Activated CD8-positive, alpha-beta memory T cell treated with anti-CD3 and anti-CD28 coated beads for 4 hours (primary cell): ENCODE data around the gene NDUFV2.

Source experiments
- DNase-seq, 2 donors: peaks; one replicate each; pipeline ENCODE4 v3.0.0-alpha.2; 2020; ENCODE audit warnings: low read depth in 2 of 2

Gene NDUFV2

GRCh38 chr18:9117980-9118841 is 15.7 kb downstream of the NDUFV2 start:
- no peak for DNase-seq

GRCh38 chr18:9120796-9121195 is 18.3 kb downstream of the NDUFV2 start:
- DNase-seq, result no peak

- DNase-seq, result no peak
These were observed 21.0 kb downstream of the NDUFV2 start for GRCh38 chr18:9123520-9123919.

GRCh38 chr18:9124824-9125223 is 22.3 kb downstream of the NDUFV2 start:
- DNase-seq, result no peak

- no peak for DNase-seq
These were observed 23.8 kb downstream of the NDUFV2 start for GRCh38 chr18:9126337-9126736.

DNA sequence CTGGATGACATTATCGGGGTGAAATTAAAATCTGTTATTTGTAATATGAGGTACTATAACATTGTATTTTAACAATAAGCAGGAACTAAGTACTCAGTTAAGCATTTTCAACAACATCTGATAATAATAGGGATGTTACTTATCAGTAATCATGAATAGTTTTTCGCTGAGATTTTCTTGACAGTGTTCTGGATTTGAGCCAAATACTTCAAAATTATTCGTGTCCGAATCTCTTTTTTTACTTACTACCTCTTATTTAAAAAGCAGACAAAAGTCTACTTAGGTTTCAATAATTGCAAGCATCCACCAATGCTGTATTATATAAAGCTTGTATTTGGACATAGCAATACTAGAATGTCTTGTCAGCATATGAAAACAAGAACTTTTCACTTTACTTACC is 27.7 kb downstream of the NDUFV2 start:
- DNase-seq, result no peak

GRCh38 chr18:9130806-9131205 is 28.3 kb downstream of the NDUFV2 start:
- DNase-seq, result no peak

GRCh38 chr18:9132628-9133027 is 30.1 kb downstream of the NDUFV2 start:
- no peak for DNase-seq

DNA sequence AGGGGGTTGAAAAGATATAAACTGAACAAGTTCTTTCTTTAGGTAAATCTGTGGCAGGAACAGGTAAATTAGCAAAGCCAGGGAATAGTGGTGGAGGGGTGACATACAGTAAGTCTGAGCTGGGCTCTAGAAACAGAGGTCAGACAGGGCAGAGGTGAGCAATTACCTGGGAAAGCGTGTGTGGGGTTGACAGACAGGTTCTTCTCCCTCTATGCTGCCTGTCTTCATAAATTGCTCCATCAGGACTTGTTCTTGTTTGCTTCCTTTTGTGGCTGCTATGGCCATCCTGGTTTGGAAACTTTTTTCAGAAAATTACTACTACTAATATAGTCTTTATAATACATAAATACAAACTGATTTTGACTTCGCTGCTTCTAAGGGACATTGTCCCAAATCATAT is 30.7 kb downstream of the NDUFV2 start:
- DNase-seq, result no peak

- DNase-seq, result no peak
These were observed 32.8 kb downstream of the NDUFV2 start for GRCh38 chr18:9135081-9135911.

- no peak for DNase-seq
These were observed 33.4 kb downstream of the NDUFV2 start for GRCh38 chr18:9135912-9136314.

DNA sequence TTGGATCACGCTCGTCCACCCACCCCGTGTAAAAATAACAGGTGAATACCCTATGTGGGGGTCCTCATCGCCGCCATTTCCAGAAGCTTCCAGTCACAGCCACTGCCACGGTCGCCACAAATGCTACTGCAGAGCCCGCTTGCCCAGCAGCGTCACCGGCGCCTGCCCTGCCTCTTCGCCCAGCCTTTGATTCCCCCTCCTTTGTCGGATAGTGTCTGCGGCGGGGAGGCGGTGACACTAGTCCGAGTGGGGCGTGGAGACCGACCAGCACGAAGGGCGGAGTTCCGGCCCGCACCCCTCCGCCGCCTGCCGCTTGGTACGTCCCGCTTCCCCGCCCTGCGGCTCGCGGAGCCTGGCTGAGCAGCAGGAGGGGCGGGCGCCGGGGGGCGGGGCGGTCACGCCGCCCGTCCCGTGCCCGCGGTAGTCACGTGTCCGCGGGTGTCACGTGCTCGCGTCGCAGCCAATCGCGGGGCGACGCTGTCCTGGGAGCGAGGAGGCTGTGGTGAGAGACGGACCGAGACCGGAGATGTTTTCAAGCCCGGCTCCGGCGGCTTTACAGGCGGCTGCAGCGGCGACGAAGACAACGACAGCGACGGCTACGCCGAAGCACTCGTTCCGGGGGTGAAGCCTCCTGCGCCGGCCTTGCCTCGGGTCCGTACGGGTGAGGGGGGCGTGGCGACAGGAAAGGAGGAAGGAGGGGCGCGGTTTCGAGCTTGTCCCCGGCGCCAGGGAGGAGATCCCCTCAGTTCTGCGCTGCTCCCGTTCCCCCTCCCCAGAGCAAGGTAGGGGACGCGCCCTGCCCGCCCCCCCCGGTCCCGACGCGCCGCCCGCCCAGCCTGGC is 34.0 kb downstream of the NDUFV2 start, which contains the start of gene ANKRD12:
TSS of gene ANKRD12 (plus strand) at position 467 of the 841 bp plus-strand sequence. CDS start 45,652 bp downstream, outside the sequence.
- peak; percentile 94 to 97 for DNase-seq

DNA sequence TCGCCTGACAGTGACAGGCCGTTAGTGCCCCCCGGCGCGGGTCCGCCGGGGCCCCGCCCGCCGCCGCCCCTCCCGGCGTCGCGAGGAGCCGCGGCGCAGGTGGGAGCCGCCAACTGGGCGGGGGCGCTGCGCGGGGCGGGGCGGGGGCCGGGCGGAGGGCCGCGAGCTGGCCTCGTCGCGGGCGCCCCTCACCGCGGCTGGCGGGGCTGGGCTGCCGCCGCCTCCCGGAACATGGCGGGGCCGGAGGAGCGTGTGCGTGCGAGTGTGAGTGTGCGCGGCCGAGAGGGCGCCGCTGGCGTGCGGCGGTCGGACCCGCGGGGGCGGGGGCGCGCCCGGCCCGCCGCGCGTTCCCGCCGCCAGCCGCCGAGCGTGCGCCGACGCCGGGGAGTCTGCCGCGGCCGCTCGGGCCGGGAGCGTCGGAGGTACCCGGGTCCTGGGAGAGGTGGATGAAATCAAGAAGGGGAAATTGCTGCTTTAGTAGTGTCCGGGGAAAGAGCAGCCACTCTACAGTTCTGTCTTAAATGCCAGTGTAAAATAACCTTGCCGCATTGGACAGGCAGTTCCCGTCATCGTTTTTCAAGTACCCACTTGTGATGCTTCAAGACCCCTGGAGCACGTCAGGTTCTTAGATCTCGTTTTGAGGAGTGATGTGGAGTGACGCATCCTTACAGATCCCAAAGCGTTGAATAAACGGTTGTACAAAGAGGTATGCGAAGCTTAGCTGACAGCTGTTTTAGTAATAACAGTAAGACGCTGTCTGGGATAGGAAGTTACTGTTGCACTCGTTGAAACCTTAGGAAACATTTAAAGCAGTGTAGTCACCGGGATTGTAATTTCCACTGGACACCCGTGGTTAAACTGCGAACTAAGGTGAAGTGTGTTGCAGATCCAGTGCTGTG is 34.9 kb downstream of the NDUFV2 start:
- DNase-seq, result peak; percentile 22 to 35

GRCh38 chr18:9139400-9140039 is 37.0 kb downstream of the NDUFV2 start:
- DNase-seq, result no peak

GRCh38 chr18:9140381-9140780 is 37.9 kb downstream of the NDUFV2 start:
- DNase-seq, result no peak

- no peak for DNase-seq
These were observed 38.5 kb downstream of the NDUFV2 start for GRCh38 chr18:9140984-9141383.

DNA sequence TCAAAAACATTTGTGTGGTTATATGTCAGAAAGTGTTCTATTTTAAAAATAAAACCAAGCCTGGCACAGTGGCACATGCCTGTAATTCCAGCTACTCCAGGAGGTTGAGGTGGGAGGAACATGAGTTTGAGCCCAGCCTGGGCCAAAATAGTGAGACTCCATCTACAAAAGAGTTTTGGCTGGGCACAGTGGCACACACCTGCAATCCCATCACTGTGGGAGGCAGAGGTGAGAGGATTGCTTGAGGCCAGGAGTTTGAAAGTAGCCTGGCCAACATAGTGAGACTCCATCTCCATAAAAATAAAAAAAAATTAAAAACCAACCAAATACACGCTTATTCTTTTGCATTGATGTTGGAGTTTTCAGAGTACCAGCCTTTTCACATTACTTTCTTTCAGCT is 43.7 kb downstream of the NDUFV2 start:
- no peak for DNase-seq

DNA sequence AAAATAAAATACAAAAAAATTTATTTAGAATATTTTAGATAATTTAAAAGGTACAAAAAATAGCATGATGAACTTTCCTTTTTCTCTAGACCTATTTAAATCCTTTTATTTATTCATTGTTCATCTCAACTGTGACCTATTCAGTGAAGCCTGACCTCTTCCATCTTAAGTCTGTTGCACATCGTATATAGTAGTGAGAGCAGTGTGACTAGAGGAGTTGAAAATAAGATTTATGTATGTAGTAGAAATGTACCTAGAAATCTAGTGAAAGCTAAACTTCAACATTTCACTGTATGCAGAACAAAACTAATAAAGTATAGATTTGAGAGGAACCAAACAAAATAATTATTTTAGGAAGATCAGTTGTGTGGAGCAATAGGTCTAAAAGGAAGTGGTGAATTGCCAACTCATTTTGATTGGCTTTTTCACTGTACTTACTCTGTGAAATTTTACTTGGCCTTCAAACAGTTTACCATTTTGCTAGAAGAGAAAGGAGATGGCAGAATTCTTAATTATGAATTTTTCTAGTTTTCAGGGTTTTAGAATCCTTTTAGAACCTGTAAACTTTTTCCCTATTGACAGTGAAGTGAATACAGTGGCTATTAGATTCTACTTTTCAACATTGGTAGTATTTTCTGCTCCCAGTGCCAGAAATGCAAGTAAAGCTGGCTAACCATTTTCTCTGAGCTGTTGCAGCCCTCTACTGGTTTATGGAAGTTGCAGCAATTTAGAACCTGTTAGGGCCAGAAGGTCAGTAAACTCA is 45.1 kb downstream of the NDUFV2 start:
- DNase-seq, result peak in 1 of 2 donors; percentile 13

DNA sequence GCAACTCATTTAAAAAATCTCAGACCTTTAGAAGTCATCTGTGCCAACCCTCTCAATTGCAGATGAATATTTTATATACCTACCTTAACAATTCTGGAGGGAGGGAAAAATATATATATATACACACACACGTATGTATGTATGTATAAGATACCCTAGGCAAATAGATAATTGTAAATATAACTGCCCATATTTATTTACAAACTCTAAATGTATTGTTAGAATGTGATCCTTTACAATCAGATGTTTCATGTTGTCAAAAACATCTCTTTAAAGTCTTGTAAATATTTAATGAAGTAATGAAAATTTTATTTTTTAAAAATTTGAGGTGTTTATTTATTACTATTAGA is 45.7 kb downstream of the NDUFV2 start:
- DNase-seq, result no peak

DNA sequence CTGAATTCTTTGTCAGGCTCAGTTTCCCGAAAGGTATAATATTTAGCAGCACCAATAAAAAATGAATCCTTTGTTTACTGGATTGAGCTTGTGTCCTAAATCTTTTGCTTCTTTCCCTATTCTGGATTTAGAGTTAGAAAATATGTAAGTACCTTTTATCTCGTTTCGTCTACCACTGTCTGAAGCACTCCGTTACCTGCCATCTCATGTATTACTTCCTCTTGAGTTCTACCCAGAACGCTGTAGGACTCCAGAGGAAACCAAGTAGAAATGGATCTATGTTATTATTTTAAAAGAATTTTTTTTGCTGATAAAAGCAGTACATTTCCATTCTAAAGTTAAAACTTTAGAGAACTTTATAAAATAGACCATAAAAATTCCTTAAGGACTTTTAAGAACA is 47.6 kb downstream of the NDUFV2 start:
- no peak for DNase-seq
